Stimulated activated naive CD8-positive, alpha-beta T cell treated with anti-CD3 and anti-CD28 coated beads, Interleukin-15, Interleukin-2, amounts not matched to agents 100 U/mL and 50 U/mL, for 24 hours (primary cell): ENCODE results near the gene CUL7.
"Not testable (repeated sequence)": the region's sequence is repeated elsewhere in the genome, so short reads cannot be mapped to it uniquely, and the experiment has no call there.

Experiments
- ATAC-seq: fragments of 150-1000 bp; cut with Tn5 transposase; one replicate; pipeline ENCODE4 v1.10.0; 2021
- DNase-seq: peaks from one replicate; pipeline ENCODE4 v3.0.0; 2021

Gene CUL7

GRCh38 chr6:43013843-43014433 lies 39.7 kb downstream of the CUL7 start, which contains the start of the genes KLHDC3 and MEA1:
Gene KLHDC3 (plus strand): TSS chr6:43014249. CDS start chr6:43017193, 2,944 bp downstream.
Gene MEA1 (minus strand): TSS chr6:43013946. CDS start chr6:43013813, 133 bp downstream.
- DNase-seq = peak; percentile 99
- peak; percentile 95 for ATAC-seq

GRCh38 chr6:43013097-43013842 lies 40.4 kb downstream of the CUL7 start:
- DNase-seq (no peak), ATAC-seq (peak; percentile 23)

GRCh38 chr6:43012364-43012763 lies 41.3 kb downstream of the CUL7 start:
- ATAC-seq = no peak
- DNase-seq = no peak

- ATAC-seq (no peak), DNase-seq (no peak)
Measured at GRCh38 chr6:43011207-43011606, 42.4 kb downstream of the CUL7 start.

DNA sequence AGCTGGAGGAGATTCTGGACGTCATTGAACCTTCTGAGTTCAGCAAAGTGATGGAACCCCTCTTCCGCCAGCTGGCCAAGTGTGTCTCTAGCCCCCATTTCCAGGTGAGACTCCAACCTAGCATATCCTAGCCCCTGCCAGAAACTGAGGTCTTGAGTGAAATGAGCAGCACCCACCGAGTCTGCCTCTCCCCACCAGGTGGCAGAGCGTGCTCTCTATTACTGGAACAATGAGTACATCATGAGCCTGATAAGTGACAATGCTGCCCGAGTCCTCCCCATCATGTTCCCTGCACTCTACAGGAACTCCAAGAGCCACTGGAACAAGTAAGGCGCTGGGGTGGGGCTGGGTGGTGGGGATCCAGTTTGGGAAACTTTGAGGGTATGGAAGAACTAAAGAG lies 44.5 kb downstream of the CUL7 start:
- ATAC-seq (no peak), DNase-seq (peak; percentile 35)

DNA sequence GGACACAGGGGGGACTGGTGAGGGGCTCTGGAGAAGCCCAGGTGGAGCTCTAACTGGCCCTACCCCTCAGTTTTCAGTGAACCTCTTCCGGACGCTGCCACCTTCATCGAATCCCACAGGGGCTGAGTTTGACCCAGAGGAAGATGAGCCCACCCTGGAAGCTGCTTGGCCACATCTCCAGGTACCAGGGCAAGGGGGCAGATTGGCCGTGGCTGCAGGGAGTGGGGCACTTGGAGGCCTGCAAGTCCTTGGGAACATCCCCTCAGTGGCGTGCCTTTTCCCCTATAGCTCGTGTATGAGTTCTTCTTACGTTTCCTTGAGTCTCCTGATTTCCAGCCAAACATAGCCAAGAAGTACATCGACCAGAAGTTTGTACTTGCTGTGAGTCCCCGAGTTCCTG lies 46.5 kb downstream of the CUL7 start:
- DNase-seq = no peak
- ATAC-seq = no peak

- ATAC-seq (no peak), DNase-seq (no peak)
Measured at GRCh38 chr6:43006251-43006650, 47.4 kb downstream of the CUL7 start.

DNA sequence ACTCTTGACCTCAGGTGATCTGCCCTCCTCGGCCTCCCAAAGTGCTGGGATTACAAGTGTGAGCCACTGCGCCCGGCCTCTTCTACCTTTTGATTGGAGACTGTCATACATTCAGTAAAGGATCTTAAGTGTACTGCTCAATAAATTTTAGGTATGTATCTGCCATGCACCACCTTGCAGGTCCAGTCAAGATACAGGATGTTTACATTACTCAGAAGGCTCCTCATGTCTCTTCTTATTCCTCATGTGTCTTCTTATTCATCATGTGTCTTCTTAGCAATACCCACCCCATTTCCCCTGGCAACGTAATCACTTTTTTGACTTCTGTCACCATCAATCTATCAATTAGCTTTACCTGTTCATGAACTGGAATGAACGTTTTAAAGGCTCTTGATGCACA lies 47.8 kb downstream of the CUL7 start:
- ATAC-seq (no peak), DNase-seq (no peak)

GRCh38 chr6:43001843-43002242 lies 51.8 kb downstream of the CUL7 start:
- ATAC-seq = no peak

GRCh38 chr6:42998205-42998604 lies 55.4 kb downstream of the CUL7 start:
- ATAC-seq, DNase-seq: not testable (repeated sequence)

More at GRCh38 chr6:43001843-43002242, 51.8 kb downstream of the CUL7 start:
- DNase-seq = no peak

GRCh38 chr6:42996513-42996912 lies 57.1 kb downstream of the CUL7 start:
- no peak for ATAC-seq
- DNase-seq = no peak

DNA sequence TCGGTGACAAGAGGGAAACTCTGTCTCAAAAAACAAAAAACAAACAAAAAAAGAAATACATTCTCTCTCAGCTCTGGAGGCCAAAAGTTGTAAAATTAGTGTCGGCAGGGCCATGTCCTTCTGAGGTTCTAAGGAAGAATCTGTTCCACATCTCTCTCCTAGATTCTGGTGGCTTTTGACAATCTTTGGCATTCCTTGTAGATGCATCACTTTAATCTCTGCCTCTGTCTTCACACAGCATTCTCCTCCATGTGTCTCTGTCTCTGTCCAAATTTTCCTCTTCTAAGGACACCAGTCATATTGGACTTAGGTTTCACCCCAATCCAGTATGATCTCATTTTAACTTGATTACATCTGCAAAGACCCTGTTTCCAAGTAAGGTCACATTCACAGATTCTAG lies 60.2 kb downstream of the CUL7 start:
- ATAC-seq = no peak

GRCh38 chr6:42989923-42990322 lies 63.7 kb downstream of the CUL7 start:
- ATAC-seq (no peak), DNase-seq (no peak)

More for the DNA sequence above, 60.2 kb downstream of the CUL7 start:
- DNase-seq = no peak

DNA sequence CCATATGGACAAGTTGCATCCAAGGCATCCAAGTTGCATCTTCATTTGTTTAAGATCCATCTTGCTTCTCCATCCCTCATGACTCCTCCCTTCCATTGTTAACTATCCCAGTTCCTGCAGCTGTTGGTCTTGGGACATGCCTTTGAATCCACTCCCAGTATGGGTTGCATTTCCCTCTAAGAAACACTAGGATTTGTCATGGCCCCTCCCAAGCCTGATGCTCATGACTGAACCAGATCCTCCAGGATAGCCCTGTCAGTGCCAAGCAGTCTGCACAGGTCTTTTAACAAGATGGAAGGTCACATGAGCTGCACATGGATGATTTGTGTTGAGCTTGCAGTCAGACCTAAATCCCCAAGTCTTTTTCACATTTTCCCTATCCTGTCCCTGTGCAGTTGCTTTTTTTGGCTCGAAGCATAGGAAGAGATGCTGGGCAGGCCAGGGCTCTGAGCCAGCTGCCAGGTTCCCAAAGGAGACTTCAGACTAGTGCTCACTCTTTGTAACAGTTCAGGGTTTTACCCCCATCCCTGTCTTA lies 65.1 kb downstream of the CUL7 start:
- no peak for ATAC-seq
- DNase-seq = no peak
